ENCODE measurements around the gene RRAGB.

- no peak for TF ChIP-seq NFRKB (IDR thresholded peaks at IDR 0.05)
- TF ChIP-seq ELF4 (IDR thresholded peaks at IDR 0.05): no peak
- no peak for TF ChIP-seq FOXM1 (IDR thresholded peaks at IDR 0.05; ENCODE audit: borderline replicate concordance)
- TF ChIP-seq FOXA1 (IDR thresholded peaks at IDR 0.05): no peak
- TF ChIP-seq FOXK2 (IDR thresholded peaks at IDR 0.05): no peak
- no peak for TF ChIP-seq SUZ12 (IDR thresholded peaks at IDR 0.05)
These were observed 66.2 kb downstream of the RRAGB start for GRCh38 chrX:55783723-55784122.

Data from HEK293T (cell line).